DND-41 (cell line): ENCODE data around the gene MED31.

ENCODE experiments used
- ATAC-seq: fragments of 200-7000 bp; cut with Tn5 transposase; 3 replicates; pipeline ENCODE4 v1.9.1; 2021; ENCODE audit warnings: low read depth; ENCODE audit not compliant: insufficient read depth
- DNase-seq: peaks from one replicate; pipeline ENCODE4 v3.0.0-alpha.2; 2020
- H2AFZ ChIP-seq: 2 replicates; pipeline ENCODE4 v1.6.0; 2012; ENCODE audit warnings: low read depth, low read length
- H3K27ac ChIP-seq: 2 replicates; pipeline ENCODE4 v1.5.1; 2012; ENCODE audit warnings: low read length, inconsistent platforms
- H3K27me3 ChIP-seq: fragments of 200-600 bp; sonication (generic); 2 replicates; pipeline ENCODE4 v1.6.0; 2012; ENCODE audit warnings: low read length, mild to moderate bottlenecking, inconsistent platforms; ENCODE audit not compliant: insufficient read depth, poor library complexity
- H3K36me3 ChIP-seq: 2 replicates; pipeline ENCODE4 v1.5.1; 2012; ENCODE audit warnings: low read length, inconsistent platforms; ENCODE audit not compliant: insufficient read depth
- H3K4me1 ChIP-seq: 2 replicates; pipeline ENCODE4 v1.5.1; 2012; ENCODE audit warnings: mild to moderate bottlenecking, low read length; ENCODE audit not compliant: insufficient read depth
- H3K4me2 ChIP-seq: 2 replicates; pipeline ENCODE4 v1.6.0; 2012; ENCODE audit warnings: mild to moderate bottlenecking, moderate library complexity, low read length, inconsistent platforms; ENCODE audit not compliant: insufficient read depth
- H3K4me3 ChIP-seq, 2 experiments: fragments of 200-600 bp in 1 of 2; shearing (Covaris generic) in 1 of 2; 2 replicates each; pipeline ENCODE4 v1.5.1; 2012 to 2016; ENCODE audit warnings: inconsistent platforms in 2 of 2, low read length in 2 of 2, mild to moderate bottlenecking in 2 of 2, low read depth in 1 of 2, moderate library complexity in 1 of 2
- H3K79me2 ChIP-seq: 2 replicates; pipeline ENCODE4 v1.6.0; 2012; ENCODE audit warnings: low read length, inconsistent platforms; ENCODE audit not compliant: insufficient read depth
- H3K9ac ChIP-seq: 2 replicates; pipeline ENCODE4 v1.6.0; 2012; ENCODE audit warnings: low read depth, mild to moderate bottlenecking, inconsistent platforms, low read length, moderate library complexity
- H3K9me3 ChIP-seq: 2 replicates; pipeline ENCODE4 v1.5.1; 2012; ENCODE audit warnings: low read length, moderate library complexity, mild to moderate bottlenecking, inconsistent platforms; ENCODE audit not compliant: insufficient read depth, severe bottlenecking
- H4K20me1 ChIP-seq: 2 replicates; pipeline ENCODE4 v1.6.0; 2012; ENCODE audit warnings: low read length; ENCODE audit not compliant: insufficient read depth
- EZH2 ChIP-seq: IDR thresholded peaks from 3 replicates; pipeline ENCODE4 v1.6.1; 2012; ENCODE audit warnings: borderline replicate concordance, low read depth, mild to moderate bottlenecking, moderate library complexity, low read length, inconsistent platforms; ENCODE audit not compliant: severe bottlenecking
- TF ChIP-seq, protein P1 (sequence below): IDR thresholded peaks from 2 replicates; pipeline ENCODE4 v1.5.1; 2012; ENCODE audit warnings: borderline replicate concordance, low read length, moderate library complexity, mild to moderate bottlenecking; ENCODE audit not compliant: poor library complexity, severe bottlenecking; ENCODE audit errors: extremely low read depth

Gene MED31

DNA sequence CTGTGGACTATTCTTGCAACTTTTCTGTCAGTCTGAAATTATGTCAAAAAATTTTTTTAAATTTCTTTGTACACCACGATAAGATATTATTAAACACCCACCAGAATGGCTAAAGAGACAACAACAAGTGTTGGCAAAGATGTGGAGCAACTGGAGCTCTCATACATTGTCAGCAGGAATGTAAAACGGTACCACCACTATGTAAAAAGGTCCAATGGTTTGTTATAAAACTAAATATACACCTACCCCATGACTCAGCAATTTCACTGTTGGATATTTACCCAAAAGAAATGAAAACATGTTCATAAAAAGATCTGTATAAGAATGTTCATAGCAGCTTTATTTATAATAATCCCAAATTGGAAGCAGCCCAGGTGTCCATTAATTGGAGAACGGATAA, 18.1 kb downstream of the MED31 start:
- no peak for DNase-seq
- no peaks in the 10 kb centered on the region for H3K9me3 ChIP-seq
- no peak for TF ChIP-seq EZH2
- TF ChIP-seq, protein P1, sequence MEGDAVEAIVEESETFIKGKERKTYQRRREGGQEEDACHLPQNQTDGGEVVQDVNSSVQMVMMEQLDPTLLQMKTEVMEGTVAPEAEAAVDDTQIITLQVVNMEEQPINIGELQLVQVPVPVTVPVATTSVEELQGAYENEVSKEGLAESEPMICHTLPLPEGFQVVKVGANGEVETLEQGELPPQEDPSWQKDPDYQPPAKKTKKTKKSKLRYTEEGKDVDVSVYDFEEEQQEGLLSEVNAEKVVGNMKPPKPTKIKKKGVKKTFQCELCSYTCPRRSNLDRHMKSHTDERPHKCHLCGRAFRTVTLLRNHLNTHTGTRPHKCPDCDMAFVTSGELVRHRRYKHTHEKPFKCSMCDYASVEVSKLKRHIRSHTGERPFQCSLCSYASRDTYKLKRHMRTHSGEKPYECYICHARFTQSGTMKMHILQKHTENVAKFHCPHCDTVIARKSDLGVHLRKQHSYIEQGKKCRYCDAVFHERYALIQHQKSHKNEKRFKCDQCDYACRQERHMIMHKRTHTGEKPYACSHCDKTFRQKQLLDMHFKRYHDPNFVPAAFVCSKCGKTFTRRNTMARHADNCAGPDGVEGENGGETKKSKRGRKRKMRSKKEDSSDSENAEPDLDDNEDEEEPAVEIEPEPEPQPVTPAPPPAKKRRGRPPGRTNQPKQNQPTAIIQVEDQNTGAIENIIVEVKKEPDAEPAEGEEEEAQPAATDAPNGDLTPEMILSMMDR, result no peak
- ATAC-seq, result no peak
- H3K36me3 ChIP-seq, result peaks cover 54% of the 10 kb centered on the region
- H3K79me2 ChIP-seq, result no peaks in the 10 kb centered on the region; the same call in 1 of the 2 replicates
- H3K9ac ChIP-seq, result no peak overlapping the region
- H3K4me1 ChIP-seq, result 0 out of 2 replicates have a peak, but pooled peaks cover 1% of the 10 kb centered on the region
- H3K4me3 ChIP-seq, result no peak overlapping the region
- no peaks in the 10 kb centered on the region for H3K27me3 ChIP-seq
- H2AFZ ChIP-seq, result no peak overlapping the region
- H3K27ac ChIP-seq, result no peak overlapping the region
- peaks cover 6% of the 10 kb centered on the region; the same call in 1 of the 2 replicates for H4K20me1 ChIP-seq
- H3K4me2 ChIP-seq, result no peak overlapping the region

DNA sequence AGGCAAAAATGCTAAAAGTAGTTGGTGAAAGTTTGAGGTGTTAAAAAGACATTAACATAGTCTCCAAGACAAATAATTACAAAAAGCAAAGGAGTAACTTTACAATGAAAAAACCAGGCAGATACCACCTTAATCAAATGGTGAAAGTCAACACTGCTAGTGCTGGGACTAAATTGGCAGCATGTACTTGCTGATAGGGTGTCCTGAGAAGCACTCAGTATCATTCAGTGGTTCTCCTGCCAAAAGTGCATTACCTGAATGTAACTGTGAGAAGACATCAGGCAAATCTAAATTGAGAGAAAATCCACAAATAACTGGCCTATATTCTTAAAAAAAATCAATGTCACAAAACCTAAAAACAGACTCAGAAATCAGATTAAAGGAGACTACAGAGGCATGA, 18.9 kb downstream of the MED31 start:
- Histone ChIP-seq H3K27me3 (no peaks in the 10 kb centered on the region), H3K4me1 (no peaks in the 10 kb centered on the region), H2AFZ (no peak overlapping the region), H3K4me2 (no peak overlapping the region), H3K79me2 (no peaks in the 10 kb centered on the region; the same call in 1 of the 2 replicates), H3K9me3 (no peaks in the 10 kb centered on the region), H3K36me3 (peaks cover 61% of the 10 kb centered on the region), H3K9ac (no peak overlapping the region), H3K27ac (no peak overlapping the region), H3K4me3 (no peak overlapping the region), H4K20me1 (peaks cover 5% of the 10 kb centered on the region; the same call in 1 of the 2 replicates)
- no peak for ATAC-seq
- TF ChIP-seq EZH2, result no peak
- TF ChIP-seq, protein P1, result no peak
- no peak for DNase-seq

DNA sequence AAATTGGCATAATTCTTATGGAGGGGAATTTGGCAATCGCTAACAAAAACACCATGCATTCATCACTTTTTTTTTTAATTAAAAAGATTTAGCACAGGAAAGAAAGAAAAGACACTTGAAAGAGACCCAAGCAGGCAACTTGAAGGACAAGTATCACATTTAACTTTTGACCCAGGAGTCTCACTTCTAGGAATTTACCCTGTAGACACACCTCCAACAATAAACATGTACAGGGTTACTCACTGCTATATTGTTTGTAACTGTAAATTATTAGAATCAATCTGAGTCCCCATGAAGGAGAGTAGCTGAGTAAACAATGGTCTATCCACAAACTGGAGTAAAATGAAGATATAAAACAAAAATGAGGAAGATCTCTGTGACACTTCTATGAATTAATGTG, 21.0 kb downstream of the MED31 start:
- no peak overlapping the region for H3K27ac ChIP-seq
- H3K79me2 ChIP-seq, result no peaks in the 10 kb centered on the region
- no peaks in the 10 kb centered on the region for H3K9me3 ChIP-seq
- no peak overlapping the region for H2AFZ ChIP-seq
- no peaks in the 10 kb centered on the region for H3K27me3 ChIP-seq
- H3K4me1 ChIP-seq, result no peaks in the 10 kb centered on the region
- no peak for DNase-seq
- TF ChIP-seq, protein P1, result no peak
- no peak for TF ChIP-seq EZH2
- H3K4me3 ChIP-seq, result no peak overlapping the region
- ATAC-seq, result no peak
- H3K4me2 ChIP-seq, result no peak overlapping the region
- peaks cover 77% of the 10 kb centered on the region for H3K36me3 ChIP-seq
- peaks cover 3% of the 10 kb centered on the region; the same call in 1 of the 2 replicates for H4K20me1 ChIP-seq
- H3K9ac ChIP-seq, result no peak overlapping the region

DNA sequence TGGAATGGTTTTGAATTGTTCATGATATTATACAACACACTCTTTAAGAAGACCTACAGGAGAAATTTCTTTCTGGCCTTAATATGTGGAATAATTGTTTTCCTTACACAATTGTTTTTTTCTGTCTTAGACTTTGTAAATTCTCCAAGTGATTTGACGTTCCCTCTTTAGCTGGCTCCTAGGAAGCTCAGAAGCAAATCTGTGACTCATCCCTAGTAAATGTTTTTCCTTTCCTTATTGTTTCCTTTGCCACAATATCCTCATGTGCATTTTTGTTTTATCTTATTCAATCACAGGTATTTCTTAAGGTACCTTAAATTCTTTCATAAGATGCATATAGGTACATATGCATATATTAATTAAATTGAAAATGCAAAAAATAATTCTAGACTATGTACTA, 24.4 kb downstream of the MED31 start:
- Histone ChIP-seq H3K27me3 (no peaks in the 10 kb centered on the region), H3K4me3 (no peak overlapping the region), H3K4me2 (no peak overlapping the region), H3K27ac (no peak overlapping the region), H3K9me3 (no peaks in the 10 kb centered on the region), H3K9ac (no peak overlapping the region), H2AFZ (no peak overlapping the region), H3K79me2 (no peaks in the 10 kb centered on the region), H4K20me1 (peaks cover 3% of the 10 kb centered on the region; the same call in 1 of the 2 replicates), H3K36me3 (peaks cover 82% of the 10 kb centered on the region), H3K4me1 (no peaks in the 10 kb centered on the region)
- TF ChIP-seq, protein P1, result no peak
- TF ChIP-seq EZH2, result no peak
- DNase-seq (no peak), ATAC-seq (no peak)
